DMS114 treated with DMSO at 0.1 percent for 48 hours (cell line): Measurements from ENCODE around the gene ZSCAN21.
A peak's percentile ranks its signal among the peaks of the same experiment; 100 is the strongest.
"Not testable (repeated sequence)": the region's sequence is repeated elsewhere in the genome, so short reads cannot be mapped to it uniquely, and the experiment has no call there.

Source experiments
- DNase-seq: peaks from one replicate; lab custom pipeline; 2025; ENCODE audit not compliant: unreplicated experiment; lab: John Stamatoyannopoulos, UW

The ZSCAN21 gene

GRCh38 chr7:100049441-100050291 is at the start of gene ZSCAN21:
TSS of gene ZSCAN21 (plus strand) at chr7:100049774. CDS start at chr7:100057007, 7,233 bp downstream.
- DNase-seq = peak; percentile 55

GRCh38 chr7:100000239-100000638 is 49.3 kb upstream of the ZSCAN21 start:
- DNase-seq = no peak

GRCh38 chr7:100003711-100004661 is 45.6 kb upstream of the ZSCAN21 start:
- DNase-seq = no peak

GRCh38 chr7:100007887-100008286 is 41.7 kb upstream of the ZSCAN21 start:
- DNase-seq = no peak

GRCh38 chr7:100008525-100008924 is 41.0 kb upstream of the ZSCAN21 start:
- DNase-seq = no peak

GRCh38 chr7:100009952-100010351 is 39.6 kb upstream of the ZSCAN21 start:
- DNase-seq = not testable (repeated sequence)

- no peak for DNase-seq
Measured at GRCh38 chr7:100010901-100011300, 38.7 kb upstream of the ZSCAN21 start.

GRCh38 chr7:100011516-100011915 is 38.1 kb upstream of the ZSCAN21 start:
- no peak for DNase-seq

GRCh38 chr7:100012385-100013327 is 36.9 kb upstream of the ZSCAN21 start:
- DNase-seq = not testable (repeated sequence)

- no peak for DNase-seq
Measured at GRCh38 chr7:100013328-100013676, 36.3 kb upstream of the ZSCAN21 start.

GRCh38 chr7:100015232-100016214 is 34.1 kb upstream of the ZSCAN21 start, which contains the start of gene ZKSCAN1:
TSS of gene ZKSCAN1 (plus strand) at chr7:100015596. CDS start at chr7:100023507, 7,911 bp downstream.
- peak; percentile 70 for DNase-seq

GRCh38 chr7:100016215-100016901 is 33.2 kb upstream of the ZSCAN21 start:
- no peak for DNase-seq

GRCh38 chr7:100017300-100017699 is 32.3 kb upstream of the ZSCAN21 start:
- no peak for DNase-seq

GRCh38 chr7:100017875-100018274 is 31.7 kb upstream of the ZSCAN21 start:
- DNase-seq = no peak

- DNase-seq = no peak
Measured at GRCh38 chr7:100019908-100020307, 29.7 kb upstream of the ZSCAN21 start.

- no peak for DNase-seq
Measured at GRCh38 chr7:100021297-100021696, 28.3 kb upstream of the ZSCAN21 start.

GRCh38 chr7:100022621-100023020 is 27.0 kb upstream of the ZSCAN21 start:
- no peak for DNase-seq

GRCh38 chr7:100023526-100023925 is 26.0 kb upstream of the ZSCAN21 start:
- DNase-seq = no peak
